Measurements from ENCODE around the gene C11orf65.

The C11orf65 gene, protein sequence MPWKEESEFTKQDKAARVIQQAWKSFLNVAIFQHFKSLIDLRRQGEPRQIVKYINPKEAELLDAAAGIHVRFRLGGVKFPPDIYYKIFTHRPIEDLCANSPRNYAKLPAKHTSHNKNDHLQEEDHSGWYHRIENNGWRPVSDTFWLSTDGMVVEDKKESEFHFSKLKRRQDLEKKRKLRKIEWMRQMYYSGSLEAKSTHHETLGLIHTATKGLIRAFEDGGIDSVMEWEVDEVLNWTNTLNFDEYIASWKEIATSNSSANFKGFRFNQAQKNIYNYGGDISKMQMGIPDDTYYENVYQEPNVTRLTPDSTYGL

DNA sequence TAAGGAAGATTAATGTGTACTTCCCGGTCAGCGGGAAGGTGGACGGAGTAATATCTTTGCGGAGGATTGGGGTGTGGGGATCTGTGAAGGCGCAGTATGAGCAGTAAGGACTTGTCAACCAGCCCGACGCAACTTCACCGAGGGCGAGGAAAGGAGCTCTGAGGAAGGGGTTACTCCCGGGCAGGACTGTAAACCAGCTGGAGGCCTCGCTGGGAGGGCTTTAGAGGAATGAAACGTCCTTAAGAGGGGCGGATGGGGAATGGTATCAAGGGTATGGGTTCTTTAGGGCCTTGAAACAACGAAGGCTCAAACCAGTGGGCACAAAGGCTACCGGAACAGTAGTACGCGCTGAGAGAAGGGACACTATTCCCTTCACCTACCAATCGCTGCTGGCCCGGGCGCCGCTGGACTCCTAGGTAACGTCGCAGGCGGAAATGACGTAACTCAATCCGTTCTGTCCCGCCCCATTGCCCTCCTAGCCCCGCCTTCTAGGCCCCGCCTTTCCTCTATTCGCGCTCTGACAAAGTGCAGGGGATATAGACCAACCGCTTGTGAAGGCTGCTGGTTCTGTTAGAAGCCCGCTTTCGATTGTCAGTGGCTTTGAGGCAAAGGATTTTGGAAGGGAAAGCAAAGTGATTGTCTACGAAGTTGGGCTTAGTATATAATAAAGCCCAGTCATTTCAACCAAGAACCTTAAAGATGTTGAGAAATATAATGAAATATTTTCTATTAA, at the start of gene C11orf65:
TSS of gene C11orf65 (minus strand) at position 439 of the 733 bp plus-strand sequence. CDS start 5,970 bp downstream, outside the sequence.
- TF ChIP-seq, protein P1, sequence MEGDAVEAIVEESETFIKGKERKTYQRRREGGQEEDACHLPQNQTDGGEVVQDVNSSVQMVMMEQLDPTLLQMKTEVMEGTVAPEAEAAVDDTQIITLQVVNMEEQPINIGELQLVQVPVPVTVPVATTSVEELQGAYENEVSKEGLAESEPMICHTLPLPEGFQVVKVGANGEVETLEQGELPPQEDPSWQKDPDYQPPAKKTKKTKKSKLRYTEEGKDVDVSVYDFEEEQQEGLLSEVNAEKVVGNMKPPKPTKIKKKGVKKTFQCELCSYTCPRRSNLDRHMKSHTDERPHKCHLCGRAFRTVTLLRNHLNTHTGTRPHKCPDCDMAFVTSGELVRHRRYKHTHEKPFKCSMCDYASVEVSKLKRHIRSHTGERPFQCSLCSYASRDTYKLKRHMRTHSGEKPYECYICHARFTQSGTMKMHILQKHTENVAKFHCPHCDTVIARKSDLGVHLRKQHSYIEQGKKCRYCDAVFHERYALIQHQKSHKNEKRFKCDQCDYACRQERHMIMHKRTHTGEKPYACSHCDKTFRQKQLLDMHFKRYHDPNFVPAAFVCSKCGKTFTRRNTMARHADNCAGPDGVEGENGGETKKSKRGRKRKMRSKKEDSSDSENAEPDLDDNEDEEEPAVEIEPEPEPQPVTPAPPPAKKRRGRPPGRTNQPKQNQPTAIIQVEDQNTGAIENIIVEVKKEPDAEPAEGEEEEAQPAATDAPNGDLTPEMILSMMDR (IDR thresholded peaks at IDR 0.05; ENCODE audit: low read depth, low read length), result no peak
- H3K4me3 ChIP-seq (ENCODE audit: low read depth, low read length), result peak within 1 kb of the TSS; percentile 89

DNA sequence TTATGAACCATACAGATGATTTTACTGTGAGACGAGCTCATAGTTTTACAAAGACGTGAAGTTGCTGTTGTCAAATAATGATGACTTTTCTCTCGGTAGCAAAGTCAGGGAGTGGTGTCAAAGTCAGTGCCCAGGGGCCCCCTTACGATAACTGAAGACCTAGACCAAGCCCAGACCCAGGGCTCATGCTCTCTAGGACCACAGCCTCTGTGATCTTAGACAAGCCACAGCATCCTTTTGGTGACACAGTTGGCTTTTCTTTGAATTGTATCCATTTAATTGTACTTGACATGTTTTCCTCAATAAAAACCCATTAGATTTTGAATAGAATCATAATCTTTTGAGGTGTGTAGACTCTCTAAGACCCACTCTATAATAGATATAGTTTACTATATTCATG, 48.8 kb upstream of the C11orf65 start:
- no peak overlapping the region for H3K4me3 ChIP-seq (ENCODE audit: low read depth, low read length)
- TF ChIP-seq, protein P1 (IDR thresholded peaks at IDR 0.05; ENCODE audit: low read depth, low read length), result no peak

DNA sequence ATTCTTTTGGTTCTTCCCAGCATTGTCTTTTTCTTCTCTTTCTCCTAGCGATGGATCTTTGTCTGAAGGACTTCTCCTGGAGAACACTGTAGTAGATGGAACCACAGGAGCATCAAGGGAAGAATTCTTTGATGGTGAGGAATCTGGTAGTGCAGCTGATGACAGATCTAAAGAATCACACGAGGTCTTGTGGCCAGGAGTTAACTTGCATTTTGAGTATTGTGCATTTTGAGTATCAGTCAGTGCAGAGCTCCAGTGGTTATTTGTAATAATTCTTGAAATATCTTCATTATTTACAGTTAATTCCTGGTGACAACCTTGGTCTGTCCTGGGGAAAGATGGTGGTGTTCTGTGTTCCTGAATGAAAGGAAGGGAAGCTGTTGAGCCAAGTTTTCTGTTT, 45.4 kb upstream of the C11orf65 start:
- H3K4me3 ChIP-seq (ENCODE audit: low read depth, low read length), result no peak overlapping the region
- TF ChIP-seq, protein P1 (IDR thresholded peaks at IDR 0.05; ENCODE audit: low read depth, low read length), result no peak

DNA sequence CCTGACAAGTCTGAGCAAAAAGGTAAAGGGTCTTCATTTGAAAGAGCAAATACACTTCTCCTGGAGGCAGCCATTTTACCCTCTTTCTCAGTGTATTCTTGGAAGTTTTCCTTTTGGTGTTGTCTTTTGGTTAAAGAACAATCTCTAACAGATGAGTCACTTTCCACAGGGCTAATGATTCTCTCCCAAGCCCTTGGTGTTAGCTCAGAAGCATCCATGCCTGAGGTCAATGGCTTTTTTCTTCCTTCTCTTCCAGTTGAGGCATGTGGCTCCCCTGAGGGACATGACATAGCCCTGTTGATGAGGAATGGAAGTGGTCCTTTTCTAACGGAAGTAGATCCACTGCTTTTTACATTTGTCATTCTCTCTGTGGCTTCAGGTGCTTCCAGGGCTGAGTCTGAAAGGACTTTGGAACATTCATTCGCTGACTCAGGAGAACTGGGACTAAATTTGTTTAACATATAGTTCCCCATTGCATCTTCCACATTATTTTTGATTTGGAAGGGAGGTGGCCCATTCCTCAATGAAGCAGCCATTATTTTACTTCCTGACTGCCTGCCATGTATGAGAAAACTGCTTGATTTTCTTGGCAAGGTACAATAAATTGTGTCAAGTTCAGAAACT, 44.6 kb upstream of the C11orf65 start:
- TF ChIP-seq, protein P1 (IDR thresholded peaks at IDR 0.05; ENCODE audit: low read depth, low read length), result no peak
- H3K4me3 ChIP-seq (ENCODE audit: low read depth, low read length), result no peak overlapping the region

DNA sequence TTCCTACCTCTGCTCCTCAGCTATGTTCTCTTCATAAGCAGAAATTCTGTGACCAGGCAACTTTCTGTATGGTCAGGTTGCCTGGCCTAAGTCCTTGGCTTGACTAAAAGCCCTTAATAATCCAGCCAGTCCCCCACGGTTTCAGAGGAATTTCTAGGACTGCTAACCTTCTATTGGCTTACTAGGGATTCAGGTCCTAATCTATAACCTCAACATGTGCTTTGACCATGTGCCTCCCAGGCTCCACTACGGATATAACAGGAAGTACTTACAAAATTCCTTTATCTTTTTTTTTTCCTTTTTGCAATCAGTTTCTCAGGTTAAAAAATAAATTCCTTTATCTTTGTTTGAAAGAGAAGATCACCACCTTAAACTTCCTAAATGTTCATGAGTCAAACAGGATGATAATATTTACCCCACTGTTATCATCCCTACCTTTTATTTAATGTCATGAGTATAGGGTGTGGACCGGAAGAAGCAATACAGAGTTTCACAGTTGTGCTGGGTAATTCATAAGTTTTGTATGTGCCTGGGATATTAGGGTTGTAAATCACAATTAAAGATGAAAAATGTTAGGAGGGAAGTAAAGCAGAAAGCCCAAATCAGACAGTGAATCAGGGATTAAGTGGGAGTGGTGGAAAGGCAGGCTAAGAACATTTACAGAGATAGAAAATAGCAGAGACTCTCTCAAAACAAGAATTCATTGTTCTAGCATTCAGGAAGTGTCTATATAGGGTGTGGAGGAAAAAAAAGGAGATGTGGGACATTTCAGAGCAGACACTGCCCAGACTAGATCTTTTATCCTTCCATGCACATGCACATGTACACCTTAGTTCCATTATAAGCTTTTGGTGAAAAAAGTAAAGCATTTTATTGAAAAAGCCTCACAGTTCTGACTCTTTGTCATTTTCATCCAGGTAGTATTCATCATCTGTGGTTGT, 41.6 kb upstream of the C11orf65 start:
- TF ChIP-seq, protein P1 (IDR thresholded peaks at IDR 0.05; ENCODE audit: low read depth, low read length), result no peak
- H3K4me3 ChIP-seq (ENCODE audit: low read depth, low read length), result no peak overlapping the region

DNA sequence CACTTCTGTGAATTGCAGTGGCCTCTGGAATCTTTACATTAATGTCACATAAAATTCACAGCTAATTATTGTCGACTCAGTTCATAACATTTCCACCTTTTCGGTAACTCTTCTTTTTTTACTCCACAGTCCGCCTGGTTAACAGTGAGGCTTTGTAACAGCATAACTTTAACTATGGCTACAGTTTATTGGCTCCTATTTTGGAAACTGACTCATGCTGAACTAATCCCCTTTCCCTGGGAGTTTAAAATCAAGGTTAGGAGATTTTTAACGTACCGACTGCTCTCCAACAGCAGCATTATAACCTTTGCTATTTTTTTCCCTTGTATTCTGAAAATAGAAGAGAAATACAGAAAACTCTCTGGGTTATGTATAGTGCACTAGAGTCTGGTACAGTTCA, 34.1 kb upstream of the C11orf65 start:
- H3K4me3 ChIP-seq (ENCODE audit: low read depth, low read length), result no peak overlapping the region
- TF ChIP-seq, protein P1 (IDR thresholded peaks at IDR 0.05; ENCODE audit: low read depth, low read length), result no peak
